Measurements from ENCODE around the gene ICAM4. TPM values are rescaled to one million over a fixed set of nuclear protein-coding genes. Genes with fewer than 3 reads are reported as not detected.

Gene ICAM4
- total RNA-seq, 1 experiment from 2014 or later = 9.4 TPM

DNA sequence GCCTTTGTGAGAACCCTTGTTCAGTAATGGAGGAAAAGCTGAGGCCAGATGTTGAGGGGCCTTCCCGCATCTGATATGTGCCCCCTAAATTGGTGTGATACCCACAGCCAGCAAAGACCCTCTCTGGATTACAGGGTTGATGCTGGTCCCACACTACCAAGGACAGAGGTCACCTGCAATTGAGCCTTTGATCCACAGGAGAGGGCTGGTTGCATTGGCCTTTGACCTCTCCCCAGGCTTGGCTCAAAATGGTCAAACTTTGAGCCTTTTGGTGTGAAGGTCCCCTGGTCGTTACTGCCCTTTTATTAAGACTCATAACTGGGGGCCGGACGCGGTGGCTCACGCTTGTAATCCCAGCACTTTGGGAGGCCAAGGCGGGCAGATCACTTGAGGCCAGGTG is 43.1 kb upstream of the ICAM4 start:
- Histone ChIP-seq H3K9me3 (no peaks in the 10 kb centered on the region), H3K4me1 (peaks cover 6% of the 10 kb centered on the region), H3K27me3 (replicated peaks; ENCODE audit: control insufficient read depth, insufficient read depth, low read length) (no peaks in the 10 kb centered on the region), H3K36me3 (ENCODE audit: control insufficient read depth, insufficient read depth, low read length) (no peaks in the 10 kb centered on the region), H3K4me3 (ENCODE audit: low read depth, low read length) (no peak overlapping the region)
- Mint-ChIP-seq H3K9me3 (ENCODE audit: unreplicated experiment) (no peaks in the 10 kb centered on the region), H3K4me1 (ENCODE audit: low read depth, unreplicated experiment) (peaks cover 6% of the 10 kb centered on the region), H3K27ac (ENCODE audit: unreplicated experiment) (no peak overlapping the region), H3K36me3 (ENCODE audit: insufficient read depth, unreplicated experiment) (peaks cover 5% of the 10 kb centered on the region), H3K27me3 (ENCODE audit: insufficient read depth, unreplicated experiment) (no peaks in the 10 kb centered on the region), H3K4me3 (ENCODE audit: unreplicated experiment) (no peak overlapping the region)
- BruUV-seq (replicated peaks) = no TSS peak
- intact Hi-C loops (cut with micrococcal nuclease; ENCODE audit: unreplicated experiment) = no loop called here
- TF ChIP-seq, protein P1, sequence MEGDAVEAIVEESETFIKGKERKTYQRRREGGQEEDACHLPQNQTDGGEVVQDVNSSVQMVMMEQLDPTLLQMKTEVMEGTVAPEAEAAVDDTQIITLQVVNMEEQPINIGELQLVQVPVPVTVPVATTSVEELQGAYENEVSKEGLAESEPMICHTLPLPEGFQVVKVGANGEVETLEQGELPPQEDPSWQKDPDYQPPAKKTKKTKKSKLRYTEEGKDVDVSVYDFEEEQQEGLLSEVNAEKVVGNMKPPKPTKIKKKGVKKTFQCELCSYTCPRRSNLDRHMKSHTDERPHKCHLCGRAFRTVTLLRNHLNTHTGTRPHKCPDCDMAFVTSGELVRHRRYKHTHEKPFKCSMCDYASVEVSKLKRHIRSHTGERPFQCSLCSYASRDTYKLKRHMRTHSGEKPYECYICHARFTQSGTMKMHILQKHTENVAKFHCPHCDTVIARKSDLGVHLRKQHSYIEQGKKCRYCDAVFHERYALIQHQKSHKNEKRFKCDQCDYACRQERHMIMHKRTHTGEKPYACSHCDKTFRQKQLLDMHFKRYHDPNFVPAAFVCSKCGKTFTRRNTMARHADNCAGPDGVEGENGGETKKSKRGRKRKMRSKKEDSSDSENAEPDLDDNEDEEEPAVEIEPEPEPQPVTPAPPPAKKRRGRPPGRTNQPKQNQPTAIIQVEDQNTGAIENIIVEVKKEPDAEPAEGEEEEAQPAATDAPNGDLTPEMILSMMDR (IDR thresholded peaks at IDR 0.05; ENCODE audit: insufficient read depth in 1 of 2, low read depth in 1 of 2, low read length in 1 of 2, severe bottlenecking in 1 of 2, unreplicated experiment in 1 of 2) = no peak
- no peak for DNase-seq
- POLR2A ChIA-PET = no interaction called here
- CTCF ChIA-PET = no interaction called here

DNA sequence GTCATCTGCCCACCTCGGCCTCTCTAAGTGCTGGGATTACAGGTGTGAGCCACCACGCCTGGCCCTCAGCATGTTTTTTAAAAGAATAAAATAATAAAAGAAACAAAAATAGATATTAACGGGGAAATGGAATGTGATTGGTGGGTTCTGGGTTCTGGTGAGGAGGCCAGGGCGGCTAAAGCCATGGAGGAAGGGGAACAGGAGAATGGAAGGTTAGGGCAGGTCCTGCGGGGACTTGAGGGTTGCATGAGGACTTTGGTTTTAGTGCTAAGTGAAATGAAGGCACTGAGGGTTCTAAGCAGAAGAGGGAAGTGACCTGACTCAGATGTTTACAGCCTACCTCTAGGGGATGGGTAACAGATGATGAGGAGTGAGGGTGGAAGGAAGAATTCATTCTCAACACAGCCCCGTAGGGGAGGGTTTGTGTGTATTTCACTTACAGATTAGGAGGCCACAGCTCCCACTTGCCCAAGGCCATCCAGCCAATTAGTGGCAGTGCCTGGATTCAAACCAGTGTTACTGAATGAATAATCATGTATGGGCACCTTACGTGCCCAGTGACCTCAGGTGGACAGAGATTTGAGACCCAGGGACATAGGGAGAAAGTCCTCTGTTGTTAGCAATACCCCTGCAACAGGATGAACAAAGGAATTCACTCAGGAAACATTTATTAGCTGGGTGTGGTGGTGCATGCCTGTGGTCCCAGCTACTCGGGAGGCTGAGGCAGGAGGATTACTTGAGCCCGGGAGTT is 41.4 kb upstream of the ICAM4 start:
- Histone ChIP-seq H3K4me1 (peaks cover under 1% of the 10 kb centered on the region; the same call in 1 of the 2 replicates), H3K9me3 (no peaks in the 10 kb centered on the region), H3K27me3 (replicated peaks; ENCODE audit: control insufficient read depth, insufficient read depth, low read length) (no peaks in the 10 kb centered on the region), H3K4me3 (ENCODE audit: low read depth, low read length) (no peak overlapping the region), H3K36me3 (ENCODE audit: control insufficient read depth, insufficient read depth, low read length) (no peaks in the 10 kb centered on the region)
- BruUV-seq (replicated peaks) = no TSS peak
- Mint-ChIP-seq H3K4me1 (ENCODE audit: low read depth, unreplicated experiment) (peaks cover 6% of the 10 kb centered on the region), H3K27ac (ENCODE audit: unreplicated experiment) (no peak overlapping the region), H3K27me3 (ENCODE audit: insufficient read depth, unreplicated experiment) (no peaks in the 10 kb centered on the region), H3K4me3 (ENCODE audit: unreplicated experiment) (no peak overlapping the region), H3K36me3 (ENCODE audit: insufficient read depth, unreplicated experiment) (no peaks in the 10 kb centered on the region), H3K9me3 (ENCODE audit: unreplicated experiment) (no peaks in the 10 kb centered on the region)
- ChIA-PET POLR2A (no interaction called here), CTCF (no interaction called here)
- intact Hi-C loops (cut with micrococcal nuclease; ENCODE audit: unreplicated experiment) = no loop called here
- TF ChIP-seq, protein P1 (IDR thresholded peaks at IDR 0.05; ENCODE audit: insufficient read depth in 1 of 2, low read depth in 1 of 2, low read length in 1 of 2, severe bottlenecking in 1 of 2, unreplicated experiment in 1 of 2) = no peak
- DNase-seq = no peak

DNA sequence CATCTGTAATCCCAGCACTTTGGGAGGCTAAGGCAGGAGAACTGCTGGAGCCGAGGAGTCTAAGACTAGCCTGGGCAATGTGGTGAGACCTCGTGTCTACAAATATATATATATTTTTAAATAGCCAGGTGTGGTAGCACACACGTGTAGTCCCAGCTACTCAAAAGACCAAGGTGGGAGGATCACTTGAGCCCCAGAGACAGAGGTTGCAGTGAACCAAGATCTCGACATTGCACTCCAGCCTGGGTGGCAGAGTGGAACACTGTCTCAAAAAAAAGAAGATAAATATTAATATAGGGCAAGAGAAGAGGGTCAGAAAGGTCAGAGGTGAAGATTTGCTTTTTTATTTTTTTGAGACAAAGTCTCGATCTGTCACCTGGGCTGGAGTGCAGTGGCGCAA is 40.2 kb upstream of the ICAM4 start:
- H3K27me3 Mint-ChIP-seq (ENCODE audit: insufficient read depth, unreplicated experiment) = no peaks in the 10 kb centered on the region
- no peak overlapping the region for H3K4me3 Mint-ChIP-seq (ENCODE audit: unreplicated experiment)
- BruUV-seq (replicated peaks) = no TSS peak
- DNase-seq = no peak
- Histone ChIP-seq H3K36me3 (ENCODE audit: control insufficient read depth, insufficient read depth, low read length) (no peaks in the 10 kb centered on the region), H3K4me3 (ENCODE audit: low read depth, low read length) (no peak overlapping the region), H3K27me3 (replicated peaks; ENCODE audit: control insufficient read depth, insufficient read depth, low read length) (no peaks in the 10 kb centered on the region), H3K4me1 (peaks cover 4% of the 10 kb centered on the region; the same call in 1 of the 2 replicates), H3K9me3 (no peaks in the 10 kb centered on the region)
- H3K9me3 Mint-ChIP-seq (ENCODE audit: unreplicated experiment) = no peaks in the 10 kb centered on the region
- H3K27ac Mint-ChIP-seq (ENCODE audit: unreplicated experiment) = no peak overlapping the region
- intact Hi-C loops (cut with micrococcal nuclease; ENCODE audit: unreplicated experiment) = no loop called here
- ChIA-PET POLR2A (no interaction called here), CTCF (no interaction called here)
- TF ChIP-seq, protein P1 (IDR thresholded peaks at IDR 0.05; ENCODE audit: insufficient read depth in 1 of 2, low read depth in 1 of 2, low read length in 1 of 2, severe bottlenecking in 1 of 2, unreplicated experiment in 1 of 2) = no peak
- H3K4me1 Mint-ChIP-seq (ENCODE audit: low read depth, unreplicated experiment) = peaks cover 6% of the 10 kb centered on the region
- peaks cover 2% of the 10 kb centered on the region for H3K36me3 Mint-ChIP-seq (ENCODE audit: insufficient read depth, unreplicated experiment)
